Peyer's patch (tissue), 4 donors: ENCODE data around the gene NEK6.

Source experiments
- CTCF ChIP-seq, 6 experiments: fragments of 450-650 bp in 4 of 6; fragments of 200-600 bp in 2 of 6; sonication (generic) in 1 of 6; IDR thresholded peaks; one replicate each; pipeline ENCODE4 v1.5.1; 2017 to 2019; ENCODE audit warnings: antibody characterized with exemption in 6 of 6, mild to moderate bottlenecking in 3 of 6, moderate library complexity in 1 of 6
- POLR2A ChIP-seq, 2 donors: fragments of 450-650 bp; IDR thresholded peaks; one replicate each; pipeline ENCODE4 v1.5.1; 2017; ENCODE audit warnings: antibody characterized with exemption in 2 of 2, mild to moderate bottlenecking in 2 of 2, moderate library complexity in 2 of 2

DNA sequence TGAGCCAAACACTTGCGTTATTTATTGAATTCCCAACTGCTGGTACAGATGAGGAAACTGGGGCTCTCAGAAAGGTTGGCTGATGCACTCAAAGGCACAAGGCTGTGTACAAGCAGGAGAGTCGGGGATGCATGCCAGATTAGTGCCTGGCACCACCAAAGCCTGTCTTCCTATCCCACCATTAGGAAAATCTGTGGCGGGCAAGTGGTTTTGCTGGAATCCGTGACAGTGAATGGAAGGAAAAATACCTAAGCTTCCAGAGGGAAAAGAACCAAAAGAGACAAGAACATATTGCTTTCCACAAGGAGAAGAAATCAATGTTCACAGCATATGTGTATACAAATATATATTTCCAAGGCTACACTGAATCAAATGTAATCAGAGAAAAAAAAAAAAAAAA, 106.4 kb downstream of the NEK6 start:
- TF ChIP-seq CTCF (IDR thresholded peaks at IDR 0.05) = no peak
- TF ChIP-seq POLR2A (IDR thresholded peaks at IDR 0.05) = no peak
